ENCODE measurements around the gene CA10. TPM values are rescaled to one million over a fixed set of nuclear protein-coding genes. Genes with fewer than 3 reads are reported as not detected.

Gene CA10
- total RNA-seq, 1 donor from 2014 or later: 0.20 TPM

DNA sequence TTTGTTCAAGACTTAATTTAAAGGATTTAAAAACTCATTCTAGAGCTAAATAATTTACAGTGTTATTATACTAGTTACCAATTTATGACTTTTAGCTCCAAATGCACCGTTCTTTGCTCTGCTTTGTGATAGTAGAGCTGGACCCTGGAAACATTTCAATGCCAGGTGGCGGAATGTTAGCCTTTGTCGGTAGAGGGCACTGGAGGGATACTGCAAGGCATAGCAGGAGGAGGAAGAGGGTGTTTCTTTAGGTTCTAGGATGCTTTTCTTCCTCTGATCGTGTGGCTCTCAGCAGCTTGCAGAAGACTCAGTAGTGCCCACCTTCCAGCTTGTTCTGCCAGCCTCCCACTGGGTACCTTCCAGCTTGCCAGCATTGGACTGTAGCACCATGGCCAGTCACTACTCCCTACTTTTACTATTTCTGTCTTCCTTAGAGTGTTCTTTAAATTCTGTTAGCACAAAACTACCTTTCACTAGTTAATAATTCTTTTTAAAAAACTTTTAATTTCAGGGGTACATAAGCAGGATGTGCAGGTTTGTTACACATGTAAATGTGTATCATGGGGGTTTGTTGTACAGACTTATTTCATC lies 572.9 kb downstream of the CA10 start:
- no peak for DNase-seq (ENCODE audit: low spot score in 2 of 2, unreplicated experiment in 2 of 2)
- Mint-ChIP-seq H3K4me1 (no peaks in the 10 kb centered on the region), H3K4me3 (no peak overlapping the region), H3K9me3 (peaks cover 15% of the 10 kb centered on the region), H3K27ac (no peak overlapping the region), H3K27me3 (ENCODE audit: low read depth) (peaks cover 7% of the 10 kb centered on the region), H3K36me3 (no peaks in the 10 kb centered on the region)
- TF ChIP-seq, protein P1, sequence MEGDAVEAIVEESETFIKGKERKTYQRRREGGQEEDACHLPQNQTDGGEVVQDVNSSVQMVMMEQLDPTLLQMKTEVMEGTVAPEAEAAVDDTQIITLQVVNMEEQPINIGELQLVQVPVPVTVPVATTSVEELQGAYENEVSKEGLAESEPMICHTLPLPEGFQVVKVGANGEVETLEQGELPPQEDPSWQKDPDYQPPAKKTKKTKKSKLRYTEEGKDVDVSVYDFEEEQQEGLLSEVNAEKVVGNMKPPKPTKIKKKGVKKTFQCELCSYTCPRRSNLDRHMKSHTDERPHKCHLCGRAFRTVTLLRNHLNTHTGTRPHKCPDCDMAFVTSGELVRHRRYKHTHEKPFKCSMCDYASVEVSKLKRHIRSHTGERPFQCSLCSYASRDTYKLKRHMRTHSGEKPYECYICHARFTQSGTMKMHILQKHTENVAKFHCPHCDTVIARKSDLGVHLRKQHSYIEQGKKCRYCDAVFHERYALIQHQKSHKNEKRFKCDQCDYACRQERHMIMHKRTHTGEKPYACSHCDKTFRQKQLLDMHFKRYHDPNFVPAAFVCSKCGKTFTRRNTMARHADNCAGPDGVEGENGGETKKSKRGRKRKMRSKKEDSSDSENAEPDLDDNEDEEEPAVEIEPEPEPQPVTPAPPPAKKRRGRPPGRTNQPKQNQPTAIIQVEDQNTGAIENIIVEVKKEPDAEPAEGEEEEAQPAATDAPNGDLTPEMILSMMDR (IDR thresholded peaks at IDR 0.05; ENCODE audit: unreplicated experiment): no peak

DNA sequence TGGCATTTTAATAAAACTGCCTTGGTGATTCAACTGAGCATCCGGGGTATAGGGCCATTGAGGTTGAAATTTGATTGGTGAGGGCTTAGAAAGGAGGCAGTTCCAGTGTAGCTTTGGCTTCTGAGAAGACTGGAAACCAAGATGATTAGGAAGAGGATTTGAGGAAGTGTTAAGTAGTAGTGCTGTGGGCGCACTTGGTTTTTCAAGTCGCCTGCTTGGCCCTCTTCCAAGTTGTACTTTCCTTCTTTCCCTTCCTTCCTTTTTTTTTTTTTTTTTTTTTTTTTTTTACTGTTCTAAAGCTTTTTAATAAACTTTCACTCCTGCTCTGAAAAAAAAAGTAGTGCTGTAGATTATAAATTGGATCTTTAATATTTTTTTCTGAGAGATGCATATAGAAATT lies 577.6 kb downstream of the CA10 start:
- peaks cover 26% of the 10 kb centered on the region for H3K9me3 Mint-ChIP-seq
- no peak overlapping the region for H3K27ac Mint-ChIP-seq
- H3K4me3 Mint-ChIP-seq: no peak overlapping the region
- TF ChIP-seq, protein P1 (IDR thresholded peaks at IDR 0.05; ENCODE audit: unreplicated experiment): no peak
- no peak for DNase-seq (ENCODE audit: low spot score in 2 of 2, unreplicated experiment in 2 of 2)
- H3K4me1 Mint-ChIP-seq: no peaks in the 10 kb centered on the region
- peaks cover 7% of the 10 kb centered on the region for H3K27me3 Mint-ChIP-seq (ENCODE audit: low read depth)
- no peaks in the 10 kb centered on the region for H3K36me3 Mint-ChIP-seq

Measured in mesothelial cell of epicardium (in vitro differentiated cells).